Lung (tissue), 12 donors: ENCODE data around the gene CBLB. TPM values are rescaled to one million over a fixed set of nuclear protein-coding genes. Genes with fewer than 3 reads are reported as not detected.

Experiments
- ATAC-seq: fragments of 200-7000 bp; cut with Tn5 transposase; one replicate; pipeline ENCODE4 v1.9.1; 2020; ENCODE audit warnings: moderate number of reproducible peaks; ENCODE audit not compliant: insufficient read depth, low FRiP score
- DNase-seq, 3 donors: peaks; one replicate each; pipeline ENCODE4 v3.0.0-alpha.2; 2013 to 2017
- H3K27ac ChIP-seq, 2 donors: one replicate each; pipeline ENCODE4 v1.5.1; 2013; ENCODE audit warnings: mild to moderate bottlenecking in 2 of 2, moderate library complexity in 2 of 2, control low read depth in 1 of 2, inconsistent platforms in 1 of 2, low read depth in 1 of 2, low read length in 1 of 2
- H3K27me3 ChIP-seq, 3 donors: one replicate each; pipeline ENCODE4 v1.5.1; 2013; ENCODE audit warnings: low read length in 2 of 3; ENCODE audit not compliant: control insufficient read depth in 3 of 3, insufficient read depth in 3 of 3
- H3K36me3 ChIP-seq, 4 donors: one replicate each; pipeline ENCODE4 v1.5.1; 2013; ENCODE audit warnings: low read length in 4 of 4, mild to moderate bottlenecking in 1 of 4, moderate library complexity in 1 of 4; ENCODE audit not compliant: control insufficient read depth in 4 of 4, insufficient read depth in 4 of 4
- H3K4me1 ChIP-seq, 5 donors: one replicate each; pipeline ENCODE4 v1.5.1; 2013; ENCODE audit warnings: low read length in 5 of 5, mild to moderate bottlenecking in 2 of 5, moderate library complexity in 1 of 5; ENCODE audit not compliant: control insufficient read depth in 5 of 5, insufficient read depth in 5 of 5
- H3K4me3 ChIP-seq: one replicate; pipeline ENCODE4 v1.5.1; 2013; ENCODE audit warnings: mild to moderate bottlenecking, control low read depth, moderate library complexity
- H3K9ac ChIP-seq, 2 donors: one replicate each; pipeline ENCODE4 v1.5.1; 2013; ENCODE audit warnings: low read length in 2 of 2, control low read depth in 1 of 2; ENCODE audit not compliant: insufficient read depth in 1 of 2
- H3K9me3 ChIP-seq, 4 donors: one replicate each; pipeline ENCODE4 v1.5.1; 2013; ENCODE audit warnings: low read length in 3 of 4, mild to moderate bottlenecking in 1 of 4, moderate library complexity in 1 of 4; ENCODE audit not compliant: control insufficient read depth in 4 of 4, insufficient read depth in 3 of 4
- WGBS, 2 donors: extraction: QIAGEN DNeasy Blood & Tissue Kit; methylation state at CpG; one replicate each; pipeline ENCODE4 v1.1.7; 2013; 5-methylcytosine and 5-hydroxymethylcytosine counted together
- polyA plus RNA-seq, 2 donors: library from polyadenylated mRNA; stranded (reverse); fragments of 200-250 nt; gene quantifications; one replicate each; pipeline ENCODE4 v1.2.1, GENCODE V29; 2013
- total RNA-seq, 2 donors: library from RNA; depleted of rRNA in 1 of 2; stranded (reverse); fragments of >200 nt in 1 of 2; gene quantifications; one replicate each; pipeline ENCODE4 v1.2.1, GENCODE V29; 2014 to 2021
- TF ChIP-seq, protein P1 (sequence below): IDR thresholded peaks from 2 replicates; pipeline ENCODE4 v1.5.1; 2012; ENCODE audit warnings: mild to moderate bottlenecking; ENCODE audit errors: control extremely low read depth, extremely low read depth
- donor health status: control.
- donor health status: control.
- donor health status: Bipolar disorder and iron deficiency.
- donor health status: healthy.
- donor health status: DM: yes; HTN: yes; CAD: no.

The CBLB gene
- total and polyA plus RNA-seq, 4 donors, result 7.2 to 124 (median 24.6) TPM

DNA sequence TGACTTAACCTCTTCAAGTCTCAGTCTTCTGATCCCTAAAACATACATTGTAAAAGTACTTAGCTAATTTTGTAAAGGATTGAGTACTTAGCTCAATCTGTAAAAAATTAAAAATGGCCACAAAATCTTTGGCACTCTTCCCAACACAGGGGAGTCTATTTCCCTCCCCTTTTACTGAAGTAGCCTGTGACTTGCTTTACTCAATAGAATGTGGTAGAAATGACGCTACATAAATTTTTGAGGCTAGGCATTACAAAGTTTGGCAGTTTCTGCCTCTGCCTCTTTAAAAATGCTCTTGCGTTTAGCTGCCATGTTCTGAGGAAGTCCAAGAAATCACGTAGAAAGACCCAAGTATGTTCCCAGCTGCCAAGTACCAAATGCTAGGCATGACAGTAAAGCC lies 80.2 kb downstream of the CBLB start:
- Histone ChIP-seq H3K27ac (peak overlapping the region in 1 of 2 donors; percentile 74), H3K4me1 (peaks cover 3 to 19% (median 4%) of the 10 kb centered on the region in 5 donors), H3K36me3 (no peaks in the 10 kb centered on the region), H3K9ac (no peak overlapping the region), H3K27me3 (no peaks in the 10 kb centered on the region), H3K9me3 (no peaks in the 10 kb centered on the region), H3K4me3 (no peak overlapping the region)
- TF ChIP-seq, protein P1, sequence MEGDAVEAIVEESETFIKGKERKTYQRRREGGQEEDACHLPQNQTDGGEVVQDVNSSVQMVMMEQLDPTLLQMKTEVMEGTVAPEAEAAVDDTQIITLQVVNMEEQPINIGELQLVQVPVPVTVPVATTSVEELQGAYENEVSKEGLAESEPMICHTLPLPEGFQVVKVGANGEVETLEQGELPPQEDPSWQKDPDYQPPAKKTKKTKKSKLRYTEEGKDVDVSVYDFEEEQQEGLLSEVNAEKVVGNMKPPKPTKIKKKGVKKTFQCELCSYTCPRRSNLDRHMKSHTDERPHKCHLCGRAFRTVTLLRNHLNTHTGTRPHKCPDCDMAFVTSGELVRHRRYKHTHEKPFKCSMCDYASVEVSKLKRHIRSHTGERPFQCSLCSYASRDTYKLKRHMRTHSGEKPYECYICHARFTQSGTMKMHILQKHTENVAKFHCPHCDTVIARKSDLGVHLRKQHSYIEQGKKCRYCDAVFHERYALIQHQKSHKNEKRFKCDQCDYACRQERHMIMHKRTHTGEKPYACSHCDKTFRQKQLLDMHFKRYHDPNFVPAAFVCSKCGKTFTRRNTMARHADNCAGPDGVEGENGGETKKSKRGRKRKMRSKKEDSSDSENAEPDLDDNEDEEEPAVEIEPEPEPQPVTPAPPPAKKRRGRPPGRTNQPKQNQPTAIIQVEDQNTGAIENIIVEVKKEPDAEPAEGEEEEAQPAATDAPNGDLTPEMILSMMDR, result no peak
- ATAC-seq (no peak), DNase-seq (no peak)
- WGBS, 2 donors, result 94 to 97% methylated on average over 3 of the region's 3 CpGs

DNA sequence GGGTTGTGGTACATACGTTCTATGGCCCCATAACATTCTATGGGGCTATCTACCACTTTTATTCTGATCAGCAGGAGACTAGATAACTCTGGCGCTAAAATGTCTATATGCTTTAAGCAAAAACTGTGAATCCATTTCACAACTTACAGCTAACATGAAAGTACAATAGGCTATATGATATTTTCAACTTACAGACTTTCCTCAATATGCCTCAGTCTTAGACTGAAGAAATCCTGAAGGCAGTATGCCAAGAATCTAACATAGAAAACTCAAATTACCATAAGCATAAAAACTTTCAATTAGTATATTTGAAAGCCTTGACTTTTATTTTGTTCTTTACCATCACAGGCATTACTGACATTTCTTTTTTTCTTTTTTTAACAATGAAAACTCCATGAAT lies 81.4 kb downstream of the CBLB start:
- no peaks in the 10 kb centered on the region for H3K9me3 ChIP-seq
- peak in 1 of 3 donors; percentile 34 for DNase-seq
- ATAC-seq, result no peak
- H3K36me3 ChIP-seq, result no peaks in the 10 kb centered on the region
- H3K4me1 ChIP-seq, result peaks cover 3 to 12% (median 4%) of the 10 kb centered on the region in 5 donors
- H3K9ac ChIP-seq, result no peak overlapping the region
- H3K27me3 ChIP-seq, result no peaks in the 10 kb centered on the region
- H3K27ac ChIP-seq, result peak overlapping the region in 1 of 2 donors; percentile 74
- 98 to 99% methylated on average over 2 of the region's 2 CpGs for WGBS, 2 donors
- H3K4me3 ChIP-seq, result no peak overlapping the region
- TF ChIP-seq, protein P1, result no peak

DNA sequence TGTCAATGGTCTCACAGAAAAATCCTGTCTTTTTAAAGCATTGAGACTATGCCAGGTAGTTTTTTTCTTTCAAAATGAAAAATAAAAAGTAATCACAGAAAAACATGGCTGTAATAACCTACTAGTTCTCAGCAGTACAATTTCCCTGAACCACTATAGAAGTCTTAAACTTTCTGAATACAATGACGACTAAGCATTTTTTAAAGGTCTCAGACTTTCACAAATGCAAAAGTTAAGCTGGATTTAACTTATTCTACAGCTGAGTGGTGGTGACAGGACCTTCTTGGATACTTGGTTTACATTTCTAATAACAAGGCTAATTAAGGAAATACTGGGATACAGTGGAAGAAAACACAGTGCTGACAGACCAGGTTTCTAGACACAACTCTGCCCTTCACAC lies 81.8 kb downstream of the CBLB start:
- no peak for ATAC-seq
- Histone ChIP-seq H3K4me3 (no peak overlapping the region), H3K36me3 (no peaks in the 10 kb centered on the region), H3K9me3 (no peaks in the 10 kb centered on the region), H3K27ac (peak overlapping the region in 1 of 2 donors; percentile 74), H3K9ac (no peak overlapping the region), H3K4me1 (peaks cover 3 to 12% (median 4%) of the 10 kb centered on the region in 5 donors), H3K27me3 (no peaks in the 10 kb centered on the region)
- no peak for DNase-seq
- TF ChIP-seq, protein P1, result no peak
- 89 to 93% methylated on average over 1 of the region's 1 CpG for WGBS, 2 donors

DNA sequence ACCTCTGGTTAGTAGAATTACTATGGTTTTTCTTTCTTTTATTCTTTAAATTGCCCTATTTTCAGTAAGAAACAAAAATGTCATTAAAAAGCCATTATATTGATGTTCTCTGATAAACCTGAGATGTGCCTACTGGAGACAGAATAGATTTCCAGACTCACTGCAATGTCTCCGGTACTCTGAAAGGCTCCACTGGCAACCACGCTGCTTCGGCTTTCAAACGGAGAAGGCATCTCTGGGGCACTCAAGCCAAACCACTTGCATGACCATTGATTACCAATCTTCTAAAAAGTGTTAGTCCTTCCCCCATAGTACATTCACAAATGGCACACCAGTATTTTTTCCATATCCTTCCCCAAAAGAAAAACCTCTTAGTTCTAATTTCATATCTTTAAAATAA lies 82.6 kb downstream of the CBLB start:
- Histone ChIP-seq H3K9me3 (no peaks in the 10 kb centered on the region), H3K4me1 (peaks cover under 1 to 15% (median 3%) of the 10 kb centered on the region in 5 donors), H3K9ac (no peak overlapping the region), H3K4me3 (no peak overlapping the region), H3K27ac (peak overlapping the region in 1 of 2 donors; percentile 78), H3K36me3 (no peaks in the 10 kb centered on the region), H3K27me3 (no peaks in the 10 kb centered on the region)
- DNase-seq (no peak), ATAC-seq (no peak)
- TF ChIP-seq, protein P1, result no peak
- WGBS, 2 donors, result 98 to 99% methylated on average over 4 of the region's 4 CpGs
